Smooth muscle cell (in vitro differentiated cells): ENCODE results near the gene SYNE1. TPM values are rescaled to one million over a fixed set of nuclear protein-coding genes. Genes with fewer than 3 reads are reported as not detected.

Source experiments
- DNase-seq: peaks from one replicate; lab custom pipeline; 2025; ENCODE audit not compliant: unreplicated experiment; lab: John Stamatoyannopoulos, UW
- H2AFZ ChIP-seq: fragments of 200-600 bp; sonication (generic); 2 replicates; pipeline ENCODE4 v1.6.0; 2016; ENCODE audit warnings: antibody characterized with exemption, low read depth, mild to moderate bottlenecking
- H3F3A ChIP-seq: fragments of 200-600 bp; sonication (generic); 2 replicates; pipeline ENCODE4 v1.6.0; 2017; ENCODE audit warnings: antibody characterized with exemption, low read depth
- H3K27ac ChIP-seq: fragments of 200-600 bp; sonication (generic); 2 replicates; pipeline ENCODE4 v1.5.1; 2016; ENCODE audit warnings: low read depth, mild to moderate bottlenecking
- H3K27me3 ChIP-seq: fragments of 200-600 bp; sonication (generic); 2 replicates; pipeline ENCODE4 v1.6.1; 2016; ENCODE audit warnings: low read depth, mild to moderate bottlenecking
- H3K36me3 ChIP-seq: fragments of 200-600 bp; sonication (generic); 2 replicates; pipeline ENCODE4 v1.5.1; 2016; ENCODE audit warnings: low read depth
- H3K4me1 ChIP-seq: fragments of 200-600 bp; sonication (generic); 2 replicates; pipeline ENCODE4 v1.5.1; 2016; ENCODE audit warnings: low read depth
- H3K4me2 ChIP-seq: fragments of 200-600 bp; sonication (generic); 2 replicates; pipeline ENCODE4 v1.6.0; 2016; ENCODE audit warnings: mild to moderate bottlenecking
- H3K4me3 ChIP-seq: fragments of 200-600 bp; sonication (generic); 2 replicates; pipeline ENCODE4 v1.5.1; 2016; ENCODE audit warnings: mild to moderate bottlenecking
- H3K79me2 ChIP-seq: fragments of 200-600 bp; sonication (generic); 2 replicates; pipeline ENCODE4 v1.6.0; 2016; ENCODE audit warnings: low read depth, mild to moderate bottlenecking
- H3K9ac ChIP-seq: fragments of 200-600 bp; sonication (generic); 2 replicates; pipeline ENCODE4 v1.6.0; 2016; ENCODE audit warnings: low read depth
- H3K9me3 ChIP-seq: fragments of 200-600 bp; sonication (generic); replicated peaks from 2 replicates; pipeline ENCODE4 v1.5.1; 2016; ENCODE audit warnings: low read depth
- H4K20me1 ChIP-seq: fragments of 200-600 bp; sonication (generic); 2 replicates; pipeline ENCODE4 v1.6.0; 2016; ENCODE audit warnings: low read depth
- CTCF ChIP-seq: fragments of 200-600 bp; sonication (generic); IDR thresholded peaks from 2 replicates; pipeline ENCODE4 v1.5.1; 2017; ENCODE audit warnings: borderline replicate concordance, mild to moderate bottlenecking, antibody characterized with exemption; ENCODE audit not compliant: insufficient read depth, poor library complexity, severe bottlenecking
- WGBS: methylation state at CpG from one replicate; pipeline ENCODE4 v1.1.7; 2016; ENCODE audit warnings: low lambda C conversion rate; 5-methylcytosine and 5-hydroxymethylcytosine counted together
- polyA plus RNA-seq: library from polyadenylated mRNA; unstranded; fragments of >200 nt; fragmentation: Nextera tagmentation; extraction: Ambion mirVana; gene quantifications from 2 replicates; pipeline ENCODE4 v1.2.1, GENCODE V29; 2016
- total RNA-seq: library from RNA; depleted of rRNA; stranded (reverse); fragments of >200 nt; gene quantifications from 2 replicates; pipeline ENCODE4 v1.2.3, GENCODE V29; 2014

Gene SYNE1
- total and polyA plus RNA-seq, 2 experiments from 2014 or later, result 18.2 to 56.2 TPM

GRCh38 chr6:152387091-152387490, 250.1 kb downstream of the SYNE1 start:
- no peak overlapping the region for H2AFZ ChIP-seq
- no peak overlapping the region for H3K4me2 ChIP-seq
- no peak overlapping the region for H3K9ac ChIP-seq
- no peaks in the 10 kb centered on the region for H3K4me1 ChIP-seq
- 68% methylated on average over 6 of the region's 6 CpGs for WGBS
- H4K20me1 ChIP-seq, result no peaks in the 10 kb centered on the region
- H3K79me2 ChIP-seq, result no peaks in the 10 kb centered on the region
- DNase-seq, result no peak
- H3K4me3 ChIP-seq, result no peak overlapping the region
- no peaks in the 10 kb centered on the region for H3F3A ChIP-seq
- H3K36me3 ChIP-seq, result no peaks in the 10 kb centered on the region
- H3K27ac ChIP-seq, result no peak overlapping the region
- H3K9me3 ChIP-seq, result no peaks in the 10 kb centered on the region
- TF ChIP-seq CTCF, result no peak
- H3K27me3 ChIP-seq, result no peaks in the 10 kb centered on the region

GRCh38 chr6:152386131-152386530, 251.0 kb downstream of the SYNE1 start:
- H3K27me3 ChIP-seq, result no peaks in the 10 kb centered on the region
- H2AFZ ChIP-seq, result no peak overlapping the region
- H4K20me1 ChIP-seq, result no peaks in the 10 kb centered on the region
- H3K4me2 ChIP-seq, result no peak overlapping the region
- no peaks in the 10 kb centered on the region for H3F3A ChIP-seq
- H3K9ac ChIP-seq, result no peak overlapping the region
- WGBS, result 45% methylated on average over 2 of the region's 2 CpGs
- H3K9me3 ChIP-seq, result no peaks in the 10 kb centered on the region
- no peak for TF ChIP-seq CTCF
- H3K4me1 ChIP-seq, result no peaks in the 10 kb centered on the region
- no peaks in the 10 kb centered on the region for H3K79me2 ChIP-seq
- DNase-seq, result no peak
- no peak overlapping the region for H3K4me3 ChIP-seq
- H3K27ac ChIP-seq, result no peak overlapping the region
- H3K36me3 ChIP-seq, result no peaks in the 10 kb centered on the region

- WGBS, result 5% methylated on average over 17 of the region's 17 CpGs
- no peak for TF ChIP-seq CTCF
- H3K4me3 ChIP-seq, result peak overlapping the region; percentile 67
These were observed 255.9 kb downstream of the SYNE1 start for GRCh38 chr6:152380993-152381898.

GRCh38 chr6:152380351-152380767, 256.8 kb downstream of the SYNE1 start:
- peak overlapping the region; percentile 67 for H3K4me3 ChIP-seq
- peak overlapping the region; percentile 100 for H3K27ac ChIP-seq
- peaks cover 26% of the 10 kb centered on the region for H3K79me2 ChIP-seq
- peaks cover 46% of the 10 kb centered on the region for H4K20me1 ChIP-seq
- H3K27me3 ChIP-seq, result no peaks in the 10 kb centered on the region
- no peak for DNase-seq
- H2AFZ ChIP-seq, result no peak overlapping the region
- no peak for TF ChIP-seq CTCF
- 7% methylated on average over 5 of the region's 5 CpGs for WGBS
- peaks cover 10% of the 10 kb centered on the region for H3K36me3 ChIP-seq
- peaks cover 17% of the 10 kb centered on the region for H3K4me1 ChIP-seq
- H3K9me3 ChIP-seq, result no peaks in the 10 kb centered on the region
- H3K9ac ChIP-seq, result peak overlapping the region; percentile 99
- H3K4me2 ChIP-seq, result peak overlapping the region; percentile 97
- no peaks in the 10 kb centered on the region for H3F3A ChIP-seq

More at GRCh38 chr6:152380993-152381898, 255.9 kb downstream of the SYNE1 start:
- H3K9ac ChIP-seq, result peak overlapping the region; percentile 99
- H3K27me3 ChIP-seq, result no peaks in the 10 kb centered on the region
- peak overlapping the region; percentile 31 for H2AFZ ChIP-seq
- peaks cover 1% of the 10 kb centered on the region for H3K36me3 ChIP-seq
- H3K79me2 ChIP-seq, result peaks cover 26% of the 10 kb centered on the region
- DNase-seq, result peak; percentile 48
- H3K4me1 ChIP-seq, result peaks cover 17% of the 10 kb centered on the region
- H3K4me2 ChIP-seq, result peak overlapping the region; percentile 97
- H3K27ac ChIP-seq, result peak overlapping the region; percentile 100
- H3F3A ChIP-seq, result no peaks in the 10 kb centered on the region
- H4K20me1 ChIP-seq, result peaks cover 37% of the 10 kb centered on the region
- H3K9me3 ChIP-seq, result no peaks in the 10 kb centered on the region
